ENCODE results near the gene MAGI3. TPM values are rescaled to one million over a fixed set of nuclear protein-coding genes. Genes with fewer than 3 reads are reported as not detected.
A peak's percentile ranks its signal among the peaks of the same experiment; 100 is the strongest.

MAGI3 gene
- polyA plus RNA-seq, 2 of the 4 experiments (the other 2 are of a cell fraction) = 3.8 to 7.9 TPM

- peaks cover 26% of the 10 kb centered on the region for H3K4me1 ChIP-seq
- TF ChIP-seq HOXA7 (CRISPR knock-in tag; IDR thresholded peaks at IDR 0.05) (no peak), GATA3 (IDR thresholded peaks at IDR 0.05; ENCODE audit: borderline replicate concordance) (no peak), RFX5 (IDR thresholded peaks at IDR 0.05) (no peak), POLR2A (IDR thresholded peaks at IDR 0.05; ENCODE audit: low read length) (no peak), ZC3H11A (IDR thresholded peaks at IDR 0.05) (no peak), MAX (IDR thresholded peaks at IDR 0.05) (no peak), CHD4 (IDR thresholded peaks at IDR 0.05; ENCODE audit: borderline replicate concordance) (no peak), MAZ (IDR thresholded peaks at IDR 0.05; ENCODE audit: borderline replicate concordance, low read depth, low read length) (no peak), BHLHE40 (IDR thresholded peaks at IDR 0.05; ENCODE audit: low read depth, low read length) (no peak), FOXS1 (CRISPR knock-in tag; IDR thresholded peaks at IDR 0.05) (no peak), NFE2L2 (conservative IDR thresholded peaks at IDR 0.05; ENCODE audit: low read length) (no peak), HOXB5 (CRISPR knock-in tag; IDR thresholded peaks at IDR 0.05) (no peak), HMGXB4 (CRISPR knock-in tag; IDR thresholded peaks at IDR 0.05; ENCODE audit: borderline replicate concordance) (no peak), RARB (CRISPR knock-in tag; IDR thresholded peaks at IDR 0.05) (no peak), BCL3 (IDR thresholded peaks at IDR 0.05) (no peak), CBX2 (IDR thresholded peaks at IDR 0.05; ENCODE audit: borderline replicate concordance, low read depth) (no peak), ELK1 (IDR thresholded peaks at IDR 0.05; ENCODE audit: low read depth, low read length) (no peak), POLR2AphosphoS2 (conservative IDR thresholded peaks at IDR 0.05; ENCODE audit: low read length) (no peak)
- H3K4me2 ChIP-seq = 0 out of 3 replicates have a peak overlapping the region, but pooled peaks have one; percentile 11
- 83% methylated on average over 3 of the region's 3 CpGs for WGBS (ENCODE audit: missing lambda C conversion rate)
- peak overlapping the region in 1 of 2 experiments; percentile 33; a peak in 2 of 6 replicates for H3K27ac ChIP-seq
- ATAC-seq = no peak
- no peak for FAIRE-seq
- no peaks in the 10 kb centered on the region for H3K9me3 ChIP-seq
- no peak overlapping the region for H3K4me3 ChIP-seq
- CTCF ChIA-PET = interaction anchor here (1.4 kb wide), 1 partner anchor 8 kb away, joined by 3 read pairs; no protein-coding TSS in a partner anchor
- peak in 1 of 2 experiments; percentile 29 for DNase-seq (ENCODE audit: low read depth in 1 of 2, low spot score in 1 of 2)
- POLR2A ChIA-PET = no interaction called here
These were observed 39.3 kb downstream of the MAGI3 start for GRCh38 chr1:113429461-113430153.

- peak overlapping the region; percentile 71; the same call in 2 of the 3 replicates for H3K4me2 ChIP-seq
- H3K4me1 ChIP-seq = peaks cover 59% of the 10 kb centered on the region
- no peak for TF ChIP-seq PHF8 (IDR thresholded peaks at IDR 0.05; ENCODE audit: borderline replicate concordance, low read depth)
- no peak for TF ChIP-seq NFE2L2 (conservative IDR thresholded peaks at IDR 0.05; ENCODE audit: low read length)
- no peak for TF ChIP-seq REST (IDR thresholded peaks at IDR 0.05)
- no peak for TF ChIP-seq ZNF302 (CRISPR knock-in tag; IDR thresholded peaks at IDR 0.05)
- no peaks in the 10 kb centered on the region for H3K9me3 ChIP-seq
- ChIA-PET CTCF (no interaction called here), POLR2A (no interaction called here)
- DNase-seq (ENCODE audit: low read depth in 1 of 2, low spot score in 1 of 2) (no peak), FAIRE-seq (no peak), ATAC-seq (no peak)
- H3K27ac ChIP-seq = peak overlapping the region in 1 of 2 experiments; percentile 34; a peak in 1 of 6 replicates
- no peak overlapping the region for H3K4me3 ChIP-seq
These were observed 42.9 kb downstream of the MAGI3 start for GRCh38 chr1:113433184-113433583.

Data from A549 (cell line).